GM18519 (cell line): ENCODE data around the gene CDC37L1.
"Not testable (repeated sequence)": the region's sequence is repeated elsewhere in the genome, so short reads cannot be mapped to it uniquely, and the experiment has no call there.

Experiments
- ATAC-seq: cut with Tn5 transposase; IDR thresholded peaks from one replicate; pipeline ENCODE4 v1.9.1; 2021; ENCODE audit warnings: mild to moderate bottlenecking, moderate library complexity; ENCODE audit not compliant: unreplicated experiment, low FRiP score

The CDC37L1 gene

GRCh38 chr9:4746278-4747030 lies 67.1 kb downstream of the CDC37L1 start:
- no peak for ATAC-seq

DNA sequence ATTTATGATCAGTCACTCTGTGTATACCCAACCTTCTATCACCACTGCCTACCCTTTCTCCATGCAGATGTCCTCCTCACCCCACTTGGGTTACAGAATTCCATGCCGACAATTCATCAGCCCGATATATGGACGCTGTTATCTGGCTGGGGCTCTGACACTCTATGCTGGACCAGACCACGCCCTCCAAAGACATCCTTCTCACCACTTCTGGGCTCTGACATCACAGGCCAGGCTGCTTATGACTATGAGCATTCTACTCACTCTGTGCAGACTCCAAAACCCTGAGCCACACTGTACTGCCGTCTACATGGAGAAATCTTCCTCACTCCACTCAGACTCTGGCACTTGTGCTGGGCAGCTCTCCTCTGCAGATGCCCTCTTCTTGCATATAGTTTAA lies 69.2 kb downstream of the CDC37L1 start:
- ATAC-seq, result no peak

DNA sequence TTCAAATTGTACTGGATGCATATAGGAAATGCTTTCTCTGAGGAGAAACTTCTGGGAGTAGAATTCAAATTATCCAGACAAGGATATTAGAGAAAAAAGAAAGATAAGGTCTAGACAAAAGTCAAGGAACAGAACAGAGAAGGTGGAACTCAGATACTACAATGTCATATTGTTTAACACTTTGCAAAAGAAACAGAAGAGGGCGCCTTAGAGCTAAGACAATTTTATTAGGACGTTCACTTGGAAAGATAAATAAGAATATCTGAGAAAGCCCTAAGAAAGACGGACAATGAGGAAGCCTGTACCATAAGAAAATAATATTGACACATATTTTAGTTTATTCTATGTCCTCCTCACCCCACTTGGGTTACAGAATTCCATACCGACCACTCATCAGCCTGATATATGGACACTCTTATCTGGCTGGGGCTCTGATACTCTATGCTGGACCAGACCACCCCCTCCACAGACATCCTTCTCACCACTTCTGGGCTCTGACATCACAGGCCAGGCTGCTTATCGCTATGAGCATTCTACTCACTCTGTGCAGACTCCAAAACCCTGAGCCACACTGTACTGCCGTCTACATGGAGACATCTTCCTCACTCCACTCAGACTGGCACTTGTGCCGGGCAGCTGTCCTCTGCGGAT lies 70.8 kb downstream of the CDC37L1 start:
- no peak for ATAC-seq

DNA sequence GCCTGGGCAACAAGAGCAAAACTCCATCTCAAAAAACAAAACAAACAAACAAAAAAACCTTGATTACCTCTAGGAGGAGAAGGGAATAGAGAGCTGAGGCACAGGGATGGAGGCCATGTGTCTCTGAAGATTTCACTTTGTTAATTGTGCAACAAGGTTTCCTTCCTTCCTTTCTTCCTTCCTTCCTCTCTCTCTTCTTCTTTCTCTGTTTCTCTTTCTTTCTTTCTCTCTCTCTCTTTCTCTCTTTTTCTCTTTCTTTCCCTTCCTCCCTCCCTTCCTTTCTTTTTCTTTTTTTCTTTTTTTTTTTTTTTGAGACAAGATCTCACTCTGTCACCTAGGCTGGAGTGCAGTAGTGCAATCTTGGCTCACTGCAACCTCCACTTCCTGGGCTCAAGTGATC lies 75.2 kb downstream of the CDC37L1 start:
- not testable (repeated sequence) for ATAC-seq

DNA sequence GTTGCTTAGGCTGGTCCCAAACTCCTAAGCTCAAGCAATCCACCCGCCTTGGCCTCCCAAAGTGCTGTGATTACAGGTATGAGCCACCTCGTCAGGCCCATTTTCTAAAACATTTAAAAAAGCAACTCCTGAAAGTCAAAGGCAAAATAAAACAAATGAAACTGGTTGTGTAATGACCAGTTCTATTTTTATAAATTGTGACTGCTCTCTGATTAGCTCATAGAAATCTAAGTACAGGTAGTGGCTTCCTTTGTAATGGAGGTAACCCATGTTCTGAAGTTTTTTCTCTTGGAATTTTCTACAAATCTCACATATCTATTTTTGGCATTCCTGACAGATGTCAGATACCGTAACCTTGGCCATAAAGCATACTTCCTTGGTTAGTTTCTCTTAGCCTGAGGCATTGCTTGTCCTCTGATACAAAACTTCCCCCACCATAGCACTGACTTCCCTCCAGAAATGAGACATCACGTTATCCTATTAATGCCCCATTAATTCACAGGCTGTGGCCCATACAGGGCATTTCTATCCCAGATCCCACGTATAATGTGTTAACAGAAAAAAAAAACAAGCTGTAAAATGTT lies 75.7 kb downstream of the CDC37L1 start:
- no peak for ATAC-seq

DNA sequence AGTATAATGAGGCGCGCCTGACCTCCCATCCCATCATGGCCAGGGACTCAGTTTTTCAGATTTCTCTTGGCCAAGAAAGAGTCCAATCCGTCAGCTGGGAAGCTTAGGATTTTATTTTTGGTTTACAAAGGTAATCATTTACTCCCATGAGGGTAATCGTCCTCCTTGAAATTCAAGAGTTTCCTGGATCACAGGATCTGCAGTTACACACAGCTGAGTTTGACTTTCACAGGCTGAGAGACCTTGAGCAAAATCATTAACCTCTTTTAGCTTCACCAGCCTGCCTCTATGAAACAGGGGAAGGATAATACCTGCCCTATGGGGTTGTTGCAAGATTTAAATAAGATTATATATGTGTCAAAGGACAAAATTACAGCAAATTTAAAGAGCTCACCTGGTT lies 77.1 kb downstream of the CDC37L1 start:
- ATAC-seq, result no peak
